ENCODE data around the gene MAP6. TPM values are rescaled to one million over a fixed set of nuclear protein-coding genes. Genes with fewer than 3 reads are reported as not detected.
A peak's percentile ranks its signal among the peaks of the same experiment; 100 is the strongest.

MAP6 gene
- total RNA-seq, 1 donor from 2014 or later, result not detected

- no peak overlapping the region for H3K4me3 ChIP-seq (ENCODE audit: low read depth, low read length)
- peaks cover 5% of the 10 kb centered on the region for H3K27me3 ChIP-seq (ENCODE audit: control insufficient read depth, insufficient read depth, low read length)
- DNase-seq (ENCODE audit: low read depth) (no peak), FAIRE-seq (no peak)
- no peak for TF ChIP-seq CTCF (IDR thresholded peaks at IDR 0.05; ENCODE audit: insufficient read depth, low read length, severe bottlenecking)
- no peaks in the 10 kb centered on the region for H3K36me3 ChIP-seq (ENCODE audit: control insufficient read depth, insufficient read depth, low read length)
These were observed 57.0 kb downstream of the MAP6 start for GRCh38 chr11:75611823-75612222.

- Histone ChIP-seq H3K4me3 (ENCODE audit: low read depth, low read length) (no peak overlapping the region), H3K36me3 (ENCODE audit: control insufficient read depth, insufficient read depth, low read length) (no peaks in the 10 kb centered on the region), H3K27me3 (ENCODE audit: control insufficient read depth, insufficient read depth, low read length) (peaks cover 5% of the 10 kb centered on the region)
- FAIRE-seq (no peak), DNase-seq (ENCODE audit: low read depth) (peak; percentile 28)
- no peak for TF ChIP-seq CTCF (IDR thresholded peaks at IDR 0.05; ENCODE audit: insufficient read depth, low read length, severe bottlenecking)
These were observed 62.7 kb downstream of the MAP6 start for GRCh38 chr11:75606099-75606498.

GRCh38 chr11:75603791-75604736, 64.8 kb downstream of the MAP6 start:
- peaks cover 2% of the 10 kb centered on the region for H3K27me3 ChIP-seq (ENCODE audit: control insufficient read depth, insufficient read depth, low read length)
- peak; percentile 97 for DNase-seq (ENCODE audit: low read depth)
- no peaks in the 10 kb centered on the region for H3K36me3 ChIP-seq (ENCODE audit: control insufficient read depth, insufficient read depth, low read length)
- TF ChIP-seq CTCF (IDR thresholded peaks at IDR 0.05; ENCODE audit: insufficient read depth, low read length, severe bottlenecking), result no peak
- no peak overlapping the region for H3K4me3 ChIP-seq (ENCODE audit: low read depth, low read length)
- FAIRE-seq, result no peak

GRCh38 chr11:75602951-75603350, 65.9 kb downstream of the MAP6 start:
- no peak for TF ChIP-seq CTCF (IDR thresholded peaks at IDR 0.05; ENCODE audit: insufficient read depth, low read length, severe bottlenecking)
- H3K36me3 ChIP-seq (ENCODE audit: control insufficient read depth, insufficient read depth, low read length), result no peaks in the 10 kb centered on the region
- H3K4me3 ChIP-seq (ENCODE audit: low read depth, low read length), result no peak overlapping the region
- DNase-seq (ENCODE audit: low read depth) (no peak), FAIRE-seq (no peak)
- H3K27me3 ChIP-seq (ENCODE audit: control insufficient read depth, insufficient read depth, low read length), result peaks cover 2% of the 10 kb centered on the region

GRCh38 chr11:75601494-75601893, 67.3 kb downstream of the MAP6 start:
- FAIRE-seq (no peak), DNase-seq (ENCODE audit: low read depth) (no peak)
- Histone ChIP-seq H3K36me3 (ENCODE audit: control insufficient read depth, insufficient read depth, low read length) (no peaks in the 10 kb centered on the region), H3K27me3 (ENCODE audit: control insufficient read depth, insufficient read depth, low read length) (peaks cover under 1% of the 10 kb centered on the region), H3K4me3 (ENCODE audit: low read depth, low read length) (no peak overlapping the region)
- no peak for TF ChIP-seq CTCF (IDR thresholded peaks at IDR 0.05; ENCODE audit: insufficient read depth, low read length, severe bottlenecking)
